ENCODE results near the gene SPRY2.

GRCh38 chr13:80296638-80297037 lies 44.3 kb downstream of the SPRY2 start:
- TF ChIP-seq CTCF (IDR thresholded peaks at IDR 0.05) (no peak), POLR2A (IDR thresholded peaks at IDR 0.05) (no peak), POLR2AphosphoS5 (IDR thresholded peaks at IDR 0.05; ENCODE audit: insufficient read depth in 1 of 2, low read depth in 1 of 2) (no peak)

All from vagina (tissue), 2 donors.